ENCODE data around the gene CCM2L.

CCM2L gene

DNA sequence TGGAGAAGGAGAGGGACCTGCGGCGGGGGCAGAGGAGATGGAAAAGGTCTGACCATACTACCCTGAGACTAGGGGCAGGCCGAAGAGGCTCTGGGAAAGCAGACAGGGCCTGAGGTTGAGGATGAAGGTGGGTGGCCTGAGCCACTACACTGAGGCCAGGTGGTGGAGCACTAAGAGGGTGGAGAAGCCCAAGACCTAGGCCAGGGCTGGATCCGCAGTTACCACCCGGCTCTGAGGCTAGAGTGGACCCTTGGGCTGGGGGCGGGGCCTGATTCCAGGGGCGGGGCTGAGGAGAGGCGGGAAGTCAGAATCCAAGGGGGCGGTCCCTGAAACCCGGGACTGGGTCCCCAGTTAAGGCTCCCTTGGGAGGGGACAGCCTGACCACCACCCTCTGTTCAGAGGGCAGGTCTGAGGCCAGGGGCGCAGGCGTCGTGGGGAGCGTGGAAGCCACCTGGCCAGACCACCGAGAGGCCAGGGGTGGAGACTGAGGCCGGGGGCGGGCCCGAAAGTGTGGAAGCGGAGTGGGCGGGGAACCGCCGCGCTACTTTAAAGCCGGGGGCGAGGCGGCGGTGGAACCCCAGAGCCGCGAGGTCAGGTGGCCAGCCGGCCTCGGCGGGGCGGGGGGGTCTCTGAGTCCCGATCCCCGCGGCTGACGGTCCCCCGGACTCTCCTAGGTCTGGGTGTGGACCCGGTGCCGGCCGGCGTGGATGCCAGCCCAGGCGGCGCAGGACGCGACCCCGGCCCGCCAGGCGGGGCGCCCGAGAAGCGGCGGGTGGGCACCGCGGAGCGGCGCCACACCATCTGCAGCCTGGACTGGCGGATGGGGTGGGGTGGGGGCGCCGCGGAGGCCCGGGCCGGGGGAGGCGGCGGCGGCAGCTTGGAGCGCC lies 8.3 kb downstream of the CCM2L start:
- Histone ChIP-seq H3K9me3 (ENCODE audit: control insufficient read depth, insufficient read depth, low read length) (no peaks in the 10 kb centered on the region), H3K4me1 (ENCODE audit: control insufficient read depth, insufficient read depth, low read length) (peaks cover 5% of the 10 kb centered on the region), H3K9ac (ENCODE audit: low read depth, low read length) (no peak overlapping the region), H3K36me3 (ENCODE audit: control insufficient read depth, insufficient read depth, low read length) (no peaks in the 10 kb centered on the region), H3K27me3 (ENCODE audit: control insufficient read depth, insufficient read depth, low read length) (peaks cover 6% of the 10 kb centered on the region), H3K4me3 (ENCODE audit: low read depth, low read length) (peak overlapping the region; percentile 93)

DNA sequence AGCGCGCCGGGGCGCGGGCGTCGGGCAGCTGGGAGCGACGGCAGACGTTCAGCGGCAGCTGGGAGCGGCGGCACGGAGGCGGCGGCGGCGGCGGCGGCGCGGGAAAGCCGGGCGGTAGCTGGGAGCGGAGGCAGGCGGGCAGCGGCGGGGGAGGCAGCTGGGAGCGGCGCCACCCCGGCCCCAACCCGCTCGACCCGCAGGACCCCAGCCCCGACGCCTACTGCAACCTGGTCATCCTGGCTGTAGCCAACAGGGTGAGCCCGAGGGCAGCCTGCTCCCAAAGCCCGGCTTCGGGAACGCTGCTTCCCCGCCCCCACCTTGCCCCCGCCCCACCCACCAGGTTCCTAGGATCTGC lies 8.9 kb downstream of the CCM2L start:
- no peak overlapping the region for H3K9ac ChIP-seq (ENCODE audit: low read depth, low read length)
- H3K4me3 ChIP-seq (ENCODE audit: low read depth, low read length): peak overlapping the region; percentile 93
- no peaks in the 10 kb centered on the region for H3K9me3 ChIP-seq (ENCODE audit: control insufficient read depth, insufficient read depth, low read length)
- peaks cover 5% of the 10 kb centered on the region for H3K4me1 ChIP-seq (ENCODE audit: control insufficient read depth, insufficient read depth, low read length)
- H3K36me3 ChIP-seq (ENCODE audit: control insufficient read depth, insufficient read depth, low read length): no peaks in the 10 kb centered on the region
- peaks cover 6% of the 10 kb centered on the region for H3K27me3 ChIP-seq (ENCODE audit: control insufficient read depth, insufficient read depth, low read length)

DNA sequence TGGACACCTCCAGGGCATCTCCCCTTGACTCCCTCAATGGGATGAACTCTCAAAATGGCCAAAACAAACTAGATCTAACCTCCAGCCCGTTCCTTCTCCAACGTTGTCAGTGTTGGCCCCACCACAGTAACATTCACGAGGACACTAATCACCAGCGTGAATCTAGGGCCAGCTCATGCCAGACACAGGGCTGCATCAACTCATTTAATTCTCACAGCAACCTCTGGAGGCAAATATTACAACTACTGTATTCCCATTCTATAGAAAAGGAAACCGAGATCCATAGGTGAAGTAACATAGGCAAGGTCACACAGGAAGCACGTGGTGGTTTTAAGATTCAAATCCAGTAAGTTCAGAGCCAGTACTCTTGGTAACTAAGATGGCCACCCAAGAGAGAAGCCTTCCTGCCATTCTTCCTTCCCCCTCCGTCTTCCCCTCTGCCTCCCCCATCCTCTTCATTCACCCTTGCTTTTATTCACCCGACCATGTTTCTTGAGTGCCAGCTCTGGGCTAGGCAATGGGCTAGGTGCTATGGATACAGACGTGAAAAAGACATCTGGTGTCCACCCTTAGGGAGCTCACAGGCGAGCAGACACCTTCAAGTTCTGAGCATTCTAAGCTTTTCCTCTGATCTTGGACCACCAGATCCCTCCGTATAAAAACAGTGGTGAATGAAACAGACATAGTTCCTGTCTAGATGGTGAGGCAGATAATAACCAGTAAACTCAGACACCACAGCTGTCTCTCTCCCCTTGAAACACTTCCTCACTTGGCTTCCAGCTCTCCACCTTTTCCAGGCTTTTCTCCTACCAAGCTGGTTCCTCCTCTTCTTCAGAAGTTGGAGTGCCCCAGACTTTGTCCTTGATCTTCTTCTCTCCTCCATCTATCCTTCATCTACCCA lies 9.6 kb downstream of the CCM2L start:
- peaks cover 6% of the 10 kb centered on the region for H3K27me3 ChIP-seq (ENCODE audit: control insufficient read depth, insufficient read depth, low read length)
- H3K9me3 ChIP-seq (ENCODE audit: control insufficient read depth, insufficient read depth, low read length): no peaks in the 10 kb centered on the region
- peak overlapping the region; percentile 56 for H3K4me3 ChIP-seq (ENCODE audit: low read depth, low read length)
- H3K36me3 ChIP-seq (ENCODE audit: control insufficient read depth, insufficient read depth, low read length): no peaks in the 10 kb centered on the region
- peaks cover 5% of the 10 kb centered on the region for H3K4me1 ChIP-seq (ENCODE audit: control insufficient read depth, insufficient read depth, low read length)
- H3K9ac ChIP-seq (ENCODE audit: low read depth, low read length): no peak overlapping the region

DNA sequence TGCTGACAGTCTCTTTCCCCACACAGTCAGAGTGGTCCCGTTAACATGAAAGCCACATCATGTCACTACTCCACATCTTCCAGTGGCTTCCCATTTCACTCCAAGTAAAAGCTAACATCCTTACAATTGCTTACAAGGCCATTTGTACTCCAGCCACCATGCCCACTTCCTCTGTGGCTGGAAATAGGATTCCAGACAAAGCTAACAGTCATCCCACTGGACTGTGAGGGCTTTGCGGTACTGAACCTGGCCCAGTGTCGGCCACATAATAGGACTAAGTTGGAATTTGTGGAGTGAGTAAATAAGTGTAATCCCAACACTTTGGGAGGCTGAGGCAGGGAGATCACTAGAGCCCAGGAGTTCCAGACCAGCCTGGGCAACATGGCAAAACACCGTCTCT lies 10.9 kb downstream of the CCM2L start:
- H3K4me1 ChIP-seq (ENCODE audit: control insufficient read depth, insufficient read depth, low read length): peaks cover 5% of the 10 kb centered on the region
- H3K27me3 ChIP-seq (ENCODE audit: control insufficient read depth, insufficient read depth, low read length): peaks cover 6% of the 10 kb centered on the region
- H3K9me3 ChIP-seq (ENCODE audit: control insufficient read depth, insufficient read depth, low read length): no peaks in the 10 kb centered on the region
- no peaks in the 10 kb centered on the region for H3K36me3 ChIP-seq (ENCODE audit: control insufficient read depth, insufficient read depth, low read length)
- no peak overlapping the region for H3K9ac ChIP-seq (ENCODE audit: low read depth, low read length)
- no peak overlapping the region for H3K4me3 ChIP-seq (ENCODE audit: low read depth, low read length)

DNA sequence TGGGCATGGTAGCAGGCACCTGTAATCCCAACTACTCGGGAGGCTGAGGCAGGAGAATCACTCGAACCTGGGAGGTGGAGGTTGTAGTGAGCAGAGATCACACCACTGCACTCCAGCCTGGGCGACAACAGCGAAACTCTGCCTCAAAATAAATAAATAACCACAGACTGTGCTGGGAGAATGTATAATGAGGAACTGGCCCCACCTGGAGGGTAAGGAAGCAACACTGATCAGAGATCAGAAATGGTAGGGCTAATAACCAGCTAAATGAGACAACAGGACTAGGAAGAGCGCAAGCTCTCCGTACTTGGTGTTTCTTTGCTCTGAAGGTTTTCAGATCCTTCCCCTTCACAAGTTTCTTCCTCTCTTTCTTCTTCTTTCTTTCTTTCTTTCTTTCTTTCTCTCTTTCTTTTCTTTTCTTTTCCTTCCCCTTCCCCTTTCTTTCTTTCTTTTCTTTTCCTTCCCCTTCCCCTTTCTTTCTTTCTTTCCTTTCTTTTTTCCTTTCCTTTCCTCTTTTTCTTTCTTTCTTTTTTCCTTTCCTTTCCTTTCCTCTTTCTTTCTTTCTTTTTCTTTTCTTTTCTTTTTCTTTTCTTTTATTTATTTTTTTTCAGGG lies 14.6 kb downstream of the CCM2L start:
- no peaks in the 10 kb centered on the region for H3K36me3 ChIP-seq (ENCODE audit: control insufficient read depth, insufficient read depth, low read length)
- no peaks in the 10 kb centered on the region for H3K9me3 ChIP-seq (ENCODE audit: control insufficient read depth, insufficient read depth, low read length)
- peaks cover 2% of the 10 kb centered on the region for H3K4me1 ChIP-seq (ENCODE audit: control insufficient read depth, insufficient read depth, low read length)
- no peak overlapping the region for H3K4me3 ChIP-seq (ENCODE audit: low read depth, low read length)
- H3K27me3 ChIP-seq (ENCODE audit: control insufficient read depth, insufficient read depth, low read length): peaks cover under 1% of the 10 kb centered on the region
- no peak overlapping the region for H3K9ac ChIP-seq (ENCODE audit: low read depth, low read length)

DNA sequence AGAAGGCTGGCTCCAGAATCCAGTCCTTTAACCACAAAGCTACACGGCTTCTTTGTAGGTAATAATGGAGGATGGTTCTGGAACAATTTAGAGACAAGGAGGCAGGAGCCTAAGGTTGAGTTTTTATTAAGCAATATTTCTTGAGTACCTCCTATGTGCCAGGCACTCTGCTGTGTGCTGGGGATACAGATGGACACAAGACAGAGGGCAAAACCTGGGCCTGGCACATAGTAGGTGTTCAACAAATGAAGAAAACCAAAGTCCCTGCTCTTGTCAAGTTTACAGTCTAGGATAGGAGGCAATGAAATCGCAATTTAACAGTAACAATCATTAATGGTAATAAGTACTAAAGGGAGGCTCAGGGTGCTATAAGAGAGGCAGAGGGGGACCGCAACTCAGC lies 17.4 kb downstream of the CCM2L start:
- Histone ChIP-seq H3K27me3 (ENCODE audit: control insufficient read depth, insufficient read depth, low read length) (peaks cover 7% of the 10 kb centered on the region), H3K4me3 (ENCODE audit: low read depth, low read length) (no peak overlapping the region), H3K9ac (ENCODE audit: low read depth, low read length) (no peak overlapping the region), H3K9me3 (ENCODE audit: control insufficient read depth, insufficient read depth, low read length) (no peaks in the 10 kb centered on the region), H3K36me3 (ENCODE audit: control insufficient read depth, insufficient read depth, low read length) (no peaks in the 10 kb centered on the region), H3K4me1 (ENCODE audit: control insufficient read depth, insufficient read depth, low read length) (peaks cover 2% of the 10 kb centered on the region)

DNA sequence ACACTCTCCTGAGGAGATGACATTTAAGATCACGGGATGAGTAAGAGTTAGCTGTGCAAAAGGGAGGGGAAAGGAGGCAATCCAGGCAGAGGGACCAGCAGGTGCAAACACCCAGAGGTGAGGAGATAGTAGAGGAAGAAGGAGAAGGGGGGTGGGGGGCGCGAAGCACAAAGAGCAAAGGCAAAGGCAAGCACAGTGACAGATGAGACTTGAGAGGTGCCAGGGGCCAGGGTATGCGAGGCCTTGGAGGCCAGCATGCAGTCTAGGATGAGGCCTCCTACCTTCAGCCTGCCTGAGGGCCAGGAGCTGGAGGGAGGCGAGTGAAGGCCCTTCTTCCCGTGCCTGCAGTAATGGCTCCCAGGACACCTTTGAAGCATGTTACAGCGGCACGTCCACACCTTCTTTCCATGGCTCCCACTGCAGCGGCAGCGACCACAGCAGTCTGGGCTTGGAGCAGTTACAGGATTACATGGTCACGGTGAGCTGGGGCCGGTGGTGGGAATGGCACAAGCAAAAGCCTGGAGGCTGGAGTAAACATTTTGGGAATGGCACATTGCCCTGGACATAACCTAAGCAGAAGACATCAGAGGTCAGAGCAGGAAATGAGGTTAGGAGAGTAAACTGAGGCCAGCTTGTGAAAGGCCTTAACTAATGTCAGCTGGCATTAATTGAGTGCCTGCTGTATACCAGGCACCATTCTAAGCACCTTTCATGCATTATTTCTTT lies 18.6 kb downstream of the CCM2L start:
- no peaks in the 10 kb centered on the region for H3K9me3 ChIP-seq (ENCODE audit: control insufficient read depth, insufficient read depth, low read length)
- H3K9ac ChIP-seq (ENCODE audit: low read depth, low read length): no peak overlapping the region
- H3K4me1 ChIP-seq (ENCODE audit: control insufficient read depth, insufficient read depth, low read length): no peaks in the 10 kb centered on the region
- H3K27me3 ChIP-seq (ENCODE audit: control insufficient read depth, insufficient read depth, low read length): peaks cover 7% of the 10 kb centered on the region
- no peaks in the 10 kb centered on the region for H3K36me3 ChIP-seq (ENCODE audit: control insufficient read depth, insufficient read depth, low read length)
- no peak overlapping the region for H3K4me3 ChIP-seq (ENCODE audit: low read depth, low read length)

DNA sequence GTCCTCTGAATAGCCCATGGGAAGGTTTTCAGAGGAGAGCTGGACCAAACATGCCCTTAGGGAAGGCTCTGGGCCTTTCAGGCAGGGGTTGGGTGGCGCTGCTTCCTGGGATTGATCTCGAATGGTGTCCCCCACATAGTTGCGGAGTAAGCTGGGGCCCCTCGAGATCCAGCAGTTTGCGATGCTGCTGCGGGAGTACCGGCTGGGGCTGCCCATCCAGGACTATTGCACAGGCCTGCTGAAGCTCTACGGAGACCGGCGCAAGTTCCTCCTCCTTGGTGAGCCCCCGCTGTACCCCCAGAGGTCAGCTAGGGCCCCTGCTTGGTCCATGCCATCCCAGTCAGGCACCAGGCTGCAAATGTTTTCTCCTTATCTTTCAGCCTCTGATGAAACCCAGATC lies 19.3 kb downstream of the CCM2L start:
- Histone ChIP-seq H3K36me3 (ENCODE audit: control insufficient read depth, insufficient read depth, low read length) (no peaks in the 10 kb centered on the region), H3K9ac (ENCODE audit: low read depth, low read length) (no peak overlapping the region), H3K4me3 (ENCODE audit: low read depth, low read length) (no peak overlapping the region), H3K27me3 (ENCODE audit: control insufficient read depth, insufficient read depth, low read length) (peaks cover 7% of the 10 kb centered on the region), H3K4me1 (ENCODE audit: control insufficient read depth, insufficient read depth, low read length) (no peaks in the 10 kb centered on the region), H3K9me3 (ENCODE audit: control insufficient read depth, insufficient read depth, low read length) (no peaks in the 10 kb centered on the region)

DNA sequence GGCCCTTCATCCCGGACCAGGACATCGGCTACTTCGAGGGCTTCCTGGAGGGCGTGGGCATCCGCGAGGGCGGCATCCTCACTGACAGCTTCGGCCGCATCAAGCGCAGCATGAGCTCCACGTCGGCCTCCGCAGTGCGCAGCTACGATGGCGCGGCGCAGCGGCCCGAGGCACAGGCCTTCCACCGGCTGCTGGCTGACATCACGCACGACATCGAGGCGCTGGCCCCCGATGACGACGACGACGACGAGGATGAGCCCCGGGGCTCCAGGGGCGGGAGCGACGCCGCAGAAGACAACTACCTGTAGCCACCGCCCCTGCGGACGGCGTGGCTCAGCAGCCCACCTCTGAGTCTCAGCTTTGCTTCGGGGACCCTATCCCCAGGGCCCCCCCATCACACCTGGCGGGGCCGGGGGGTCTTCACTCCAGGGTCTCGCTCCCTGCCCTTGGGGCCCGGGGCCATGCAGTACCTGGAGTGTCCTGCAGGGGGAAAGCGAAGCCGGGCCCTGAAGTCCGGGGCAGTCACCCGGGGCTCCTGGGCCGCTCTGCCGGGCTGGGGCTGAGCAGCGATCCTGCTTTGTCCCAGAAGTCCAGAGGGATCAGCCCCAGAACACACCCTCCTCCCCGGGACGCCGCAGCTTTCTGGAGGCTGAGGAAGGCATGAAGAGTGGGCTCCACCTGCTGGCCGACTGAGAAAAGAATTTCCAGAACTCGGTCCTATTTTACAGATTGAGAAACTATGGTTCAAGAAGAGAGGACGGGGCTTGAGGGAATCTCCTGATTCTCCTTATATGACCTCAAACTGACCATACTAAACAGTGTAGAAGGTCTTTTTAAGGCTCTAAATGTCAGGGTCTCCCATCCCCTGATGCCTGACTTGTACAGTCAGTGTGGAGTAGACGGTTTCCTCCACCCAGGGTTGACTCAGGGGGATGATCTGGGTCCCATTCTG lies 21.0 kb downstream of the CCM2L start:
- H3K27me3 ChIP-seq (ENCODE audit: control insufficient read depth, insufficient read depth, low read length): peaks cover 7% of the 10 kb centered on the region
- H3K4me1 ChIP-seq (ENCODE audit: control insufficient read depth, insufficient read depth, low read length): no peaks in the 10 kb centered on the region
- no peaks in the 10 kb centered on the region for H3K36me3 ChIP-seq (ENCODE audit: control insufficient read depth, insufficient read depth, low read length)
- H3K9ac ChIP-seq (ENCODE audit: low read depth, low read length): no peak overlapping the region
- H3K9me3 ChIP-seq (ENCODE audit: control insufficient read depth, insufficient read depth, low read length): no peaks in the 10 kb centered on the region
- peak overlapping the region; percentile 41 for H3K4me3 ChIP-seq (ENCODE audit: low read depth, low read length)

DNA sequence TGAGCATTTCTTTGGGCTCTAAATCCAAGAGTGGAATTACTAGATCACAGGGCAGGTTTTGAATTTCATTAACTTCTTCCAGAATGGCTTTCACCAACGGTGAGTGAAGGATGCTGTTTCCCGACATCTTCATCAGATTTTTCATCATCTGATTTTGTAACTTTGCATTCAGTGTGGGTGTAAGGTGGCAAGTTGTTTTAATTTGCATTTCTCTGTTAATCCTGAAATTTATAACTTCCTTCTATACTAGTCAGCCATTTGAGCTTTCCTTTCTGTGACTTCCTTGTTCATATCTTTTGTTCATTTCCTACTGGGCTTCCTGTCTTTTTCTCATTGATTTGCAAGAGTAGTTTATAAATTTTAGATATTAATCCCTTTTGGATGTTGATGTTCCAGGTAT lies 23.1 kb downstream of the CCM2L start:
- Histone ChIP-seq H3K4me3 (ENCODE audit: low read depth, low read length) (no peak overlapping the region), H3K9ac (ENCODE audit: low read depth, low read length) (no peak overlapping the region), H3K36me3 (ENCODE audit: control insufficient read depth, insufficient read depth, low read length) (no peaks in the 10 kb centered on the region), H3K27me3 (ENCODE audit: control insufficient read depth, insufficient read depth, low read length) (peaks cover 7% of the 10 kb centered on the region), H3K4me1 (ENCODE audit: control insufficient read depth, insufficient read depth, low read length) (no peaks in the 10 kb centered on the region), H3K9me3 (ENCODE audit: control insufficient read depth, insufficient read depth, low read length) (no peaks in the 10 kb centered on the region)
